AG09319 (cell line): ENCODE data around the gene PLAAT5.

Experiments
- DNase-seq: peaks from one replicate; pipeline ENCODE4 v3.0.0-alpha.2; 2010; ENCODE audit warnings: low read depth; ENCODE audit errors: extremely low read depth
- TF ChIP-seq, protein P1 (sequence below): IDR thresholded peaks from 2 replicates; pipeline ENCODE4 v1.5.1; 2011; ENCODE audit warnings: low read depth, mild to moderate bottlenecking, inconsistent platforms, low read length, moderate library complexity

The PLAAT5 gene, protein sequence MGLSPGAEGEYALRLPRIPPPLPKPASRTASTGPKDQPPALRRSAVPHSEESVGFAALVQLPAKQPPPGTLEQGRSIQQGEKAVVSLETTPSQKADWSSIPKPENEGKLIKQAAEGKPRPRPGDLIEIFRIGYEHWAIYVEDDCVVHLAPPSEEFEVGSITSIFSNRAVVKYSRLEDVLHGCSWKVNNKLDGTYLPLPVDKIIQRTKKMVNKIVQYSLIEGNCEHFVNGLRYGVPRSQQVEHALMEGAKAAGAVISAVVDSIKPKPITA

DNA sequence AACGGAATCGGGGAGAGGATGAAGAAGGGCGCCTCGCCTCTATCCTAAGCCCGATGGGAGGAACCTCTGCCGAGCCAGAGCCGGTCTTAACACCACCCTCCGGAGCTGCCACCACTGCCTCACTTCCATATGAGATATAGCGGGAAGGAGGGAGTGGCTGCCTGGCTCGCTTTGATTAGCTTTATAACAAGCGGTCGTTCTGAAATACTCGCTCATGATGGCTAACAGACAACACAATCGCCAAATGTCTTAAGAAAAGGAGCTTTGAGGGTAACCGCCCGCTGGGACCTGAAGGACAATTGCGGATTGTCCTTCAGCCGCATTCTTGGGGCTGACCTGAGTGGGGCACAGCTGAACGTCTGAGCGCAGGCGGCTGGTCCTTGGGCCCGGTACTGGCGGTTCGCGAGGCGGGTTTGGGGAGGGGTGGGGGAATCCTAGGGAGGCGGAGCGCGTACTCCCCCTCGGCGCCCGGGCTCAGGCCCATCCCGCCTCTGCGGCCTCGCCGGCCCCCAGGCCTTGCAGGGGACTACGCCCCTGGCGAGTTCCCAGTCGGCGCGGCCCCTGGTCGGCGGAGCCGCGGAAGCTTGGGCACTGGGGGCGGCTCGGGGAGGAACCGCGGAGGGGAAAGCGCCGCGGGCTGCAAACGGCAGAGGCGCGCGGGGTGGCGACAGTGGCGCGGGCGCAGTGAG, at the start of gene PLAAT5:
Gene PLAAT5, minus strand, starts transcription at position 617 of the 689 bp plus-strand sequence. Its CDS starts 133 bp downstream, at position 484.
- TF ChIP-seq, protein P1, sequence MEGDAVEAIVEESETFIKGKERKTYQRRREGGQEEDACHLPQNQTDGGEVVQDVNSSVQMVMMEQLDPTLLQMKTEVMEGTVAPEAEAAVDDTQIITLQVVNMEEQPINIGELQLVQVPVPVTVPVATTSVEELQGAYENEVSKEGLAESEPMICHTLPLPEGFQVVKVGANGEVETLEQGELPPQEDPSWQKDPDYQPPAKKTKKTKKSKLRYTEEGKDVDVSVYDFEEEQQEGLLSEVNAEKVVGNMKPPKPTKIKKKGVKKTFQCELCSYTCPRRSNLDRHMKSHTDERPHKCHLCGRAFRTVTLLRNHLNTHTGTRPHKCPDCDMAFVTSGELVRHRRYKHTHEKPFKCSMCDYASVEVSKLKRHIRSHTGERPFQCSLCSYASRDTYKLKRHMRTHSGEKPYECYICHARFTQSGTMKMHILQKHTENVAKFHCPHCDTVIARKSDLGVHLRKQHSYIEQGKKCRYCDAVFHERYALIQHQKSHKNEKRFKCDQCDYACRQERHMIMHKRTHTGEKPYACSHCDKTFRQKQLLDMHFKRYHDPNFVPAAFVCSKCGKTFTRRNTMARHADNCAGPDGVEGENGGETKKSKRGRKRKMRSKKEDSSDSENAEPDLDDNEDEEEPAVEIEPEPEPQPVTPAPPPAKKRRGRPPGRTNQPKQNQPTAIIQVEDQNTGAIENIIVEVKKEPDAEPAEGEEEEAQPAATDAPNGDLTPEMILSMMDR: no peak
- no peak for DNase-seq

DNA sequence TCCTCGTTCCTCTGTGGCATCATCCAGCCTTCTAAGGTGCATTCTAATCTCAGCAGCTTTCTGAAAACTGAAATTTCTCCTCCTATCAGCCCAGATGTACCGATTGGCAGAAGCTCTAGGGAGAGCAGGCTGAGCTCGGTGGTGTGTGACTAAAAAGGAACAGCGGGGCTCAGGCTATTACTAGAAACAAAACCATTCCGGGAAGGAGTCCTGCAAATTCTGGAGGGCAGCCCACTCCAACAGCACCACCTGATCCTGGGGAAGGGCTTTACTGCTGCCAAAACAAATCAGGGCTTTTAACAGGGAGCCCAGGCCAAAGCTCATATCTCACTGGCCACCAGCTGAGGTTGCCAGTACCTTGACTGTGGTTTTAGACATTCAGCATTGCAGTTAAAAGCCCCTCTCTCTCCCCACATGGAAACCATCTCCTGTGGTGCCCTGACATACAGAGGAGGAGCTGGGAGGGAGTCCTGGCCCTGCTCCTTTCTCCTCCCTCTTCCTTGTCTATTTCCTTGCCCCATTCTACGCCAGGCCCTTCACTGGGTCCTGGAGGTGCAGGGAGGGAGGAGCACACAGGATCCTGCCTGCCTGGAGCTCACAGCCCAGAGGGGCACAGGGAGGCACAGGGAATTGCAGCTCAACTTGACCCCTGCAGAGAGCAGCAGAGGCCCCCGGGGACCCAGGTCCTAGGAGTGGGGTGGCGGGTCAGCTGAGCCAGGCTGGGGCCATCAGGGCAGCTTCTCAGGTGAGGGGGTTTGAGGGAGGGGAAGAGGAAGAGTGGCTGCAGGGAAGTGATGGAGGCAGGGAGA, 46.5 kb upstream of the PLAAT5 start:
- TF ChIP-seq, protein P1: no peak
- DNase-seq: peak; percentile 49

DNA sequence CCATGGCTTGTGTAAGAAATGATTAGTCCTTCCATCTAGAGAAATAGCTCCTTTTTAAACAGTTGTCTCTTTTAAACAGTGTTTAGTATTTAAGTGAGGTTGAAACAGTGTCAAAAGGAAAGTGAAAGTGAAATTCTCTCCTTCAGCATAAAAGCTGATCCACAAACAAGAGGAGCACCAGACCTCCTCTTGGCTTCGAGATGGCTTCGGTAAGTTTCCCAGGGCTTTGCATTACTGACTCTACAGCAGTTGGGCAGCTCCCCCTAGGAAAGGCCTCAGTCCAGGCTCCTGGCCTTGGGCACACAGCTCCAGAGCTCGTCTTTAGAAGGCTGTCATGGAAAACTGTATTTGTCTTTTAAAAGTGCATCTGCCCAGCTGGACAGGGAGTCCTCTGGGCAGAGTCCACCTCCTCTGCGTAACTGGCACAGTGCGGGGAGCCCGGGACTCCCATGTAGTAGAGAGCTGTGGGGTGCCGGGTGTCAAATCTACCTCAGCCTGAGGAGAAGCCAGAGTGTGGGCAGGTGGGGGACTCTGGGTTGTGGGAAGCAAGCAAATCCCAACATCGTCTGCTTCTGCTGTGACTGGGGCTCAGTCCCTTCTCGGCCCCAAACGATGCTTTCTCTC, 45.8 kb upstream of the PLAAT5 start, which contains the start of gene PLAAT4:
Gene PLAAT4, plus strand, starts transcription at position 140 of the 624 bp plus-strand sequence. Its CDS starts 61 bp downstream, at position 201.
- DNase-seq: peak; percentile 30

DNA sequence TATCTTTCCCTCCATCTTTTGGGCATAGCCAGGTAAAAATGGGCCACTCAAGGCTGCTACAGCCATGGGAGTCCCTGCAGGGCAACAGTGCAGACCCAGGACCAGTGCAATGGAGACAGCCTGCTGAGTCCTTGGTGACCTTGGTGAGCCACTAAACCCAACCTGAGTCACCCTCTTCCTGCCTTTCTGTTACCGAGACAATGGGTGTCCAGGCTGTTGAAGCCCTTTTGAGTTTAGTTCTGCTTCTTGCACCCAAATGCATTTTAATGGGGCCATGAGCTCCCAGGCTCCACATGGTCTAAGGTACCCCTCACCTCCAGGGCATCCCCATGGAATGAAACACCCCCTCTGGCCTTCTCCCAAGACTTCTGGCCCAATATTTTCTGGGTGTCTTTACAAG, 44.8 kb upstream of the PLAAT5 start:
- no peak for DNase-seq
- TF ChIP-seq, protein P1: no peak

More for the DNA sequence above, 45.8 kb upstream of the PLAAT5 start, which contains the start of gene PLAAT4:
- TF ChIP-seq, protein P1: peak; percentile 16

DNA sequence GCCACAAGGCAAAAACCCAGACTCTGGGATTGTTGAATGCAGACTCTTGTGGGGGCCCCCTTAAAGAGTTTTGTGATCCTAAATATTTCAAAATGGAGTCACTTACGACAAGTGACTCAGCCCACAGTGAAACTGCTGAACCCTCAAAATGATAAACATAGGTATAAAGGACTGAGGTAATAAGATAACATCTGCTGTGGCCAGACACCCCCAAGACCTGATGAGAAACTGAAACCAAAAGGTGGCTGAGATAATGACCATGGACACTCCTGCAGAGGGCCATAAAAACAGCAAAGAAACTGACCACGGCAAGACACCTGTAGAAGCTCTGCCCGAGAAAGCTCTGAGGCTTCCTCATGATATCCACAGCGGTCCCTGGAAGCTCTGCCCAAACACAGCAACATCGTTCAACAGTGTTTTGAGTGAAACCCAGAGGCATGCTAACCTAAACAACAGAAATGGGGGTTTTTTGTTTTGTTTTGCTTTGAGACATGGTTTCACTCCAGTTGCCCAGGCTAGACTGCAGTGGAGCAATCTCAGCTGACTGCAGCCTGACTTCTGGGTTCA, 44.0 kb upstream of the PLAAT5 start:
- no peak for DNase-seq
- TF ChIP-seq, protein P1: no peak

DNA sequence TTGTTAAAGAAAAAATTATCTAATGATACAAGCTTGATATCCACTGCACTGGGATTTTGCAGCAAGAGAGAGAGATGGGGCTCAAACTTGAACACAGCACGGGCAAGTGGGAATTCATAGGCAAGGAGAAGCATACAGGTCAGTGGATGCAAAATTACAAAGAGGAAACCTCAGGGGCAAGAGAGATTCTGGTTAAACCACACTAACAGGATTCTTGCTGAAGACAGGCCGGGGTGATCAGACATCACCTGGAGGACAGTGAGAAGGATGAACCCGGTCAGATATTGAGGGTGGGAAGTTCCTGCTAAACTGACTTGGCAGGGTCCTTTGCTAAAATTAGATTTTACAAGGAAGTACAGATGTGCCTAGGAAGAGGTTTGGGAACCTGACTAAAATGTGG, 43.1 kb upstream of the PLAAT5 start:
- DNase-seq: no peak
- TF ChIP-seq, protein P1: no peak
